Measurements from ENCODE around the gene NDUFA11.

The NDUFA11 gene

DNA sequence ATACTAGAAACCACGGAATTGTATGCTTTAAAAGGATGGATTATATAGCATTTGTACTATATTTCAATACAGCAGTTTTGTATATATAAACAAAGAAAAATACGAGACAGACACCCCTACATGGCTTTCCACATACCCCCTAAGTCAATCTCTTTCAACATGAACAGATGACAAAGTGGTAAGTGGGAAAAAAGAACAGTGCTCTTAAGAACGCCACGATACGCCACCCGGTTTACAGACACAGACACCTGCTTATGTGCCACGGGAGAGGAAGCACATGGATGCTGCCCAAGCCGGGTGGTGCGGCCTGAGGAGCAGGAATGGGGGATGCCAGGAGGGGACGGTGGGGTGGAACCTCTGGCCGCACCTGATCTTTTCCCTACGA, 18.6 kb upstream of the NDUFA11 start:
- H3K27me3 ChIP-seq (ENCODE audit: control insufficient read depth in 5 of 5, insufficient read depth in 4 of 5, low read length in 5 of 5), result no peaks in the 10 kb centered on the region
- H3K4me3 ChIP-seq (ENCODE audit: low read depth in 1 of 5, low read length in 5 of 5), result no peak overlapping the region
- H3K27ac ChIP-seq (ENCODE audit: low read depth, low read length), result no peak overlapping the region
- peaks cover 3 to 94% (median 83%) of the 10 kb centered on the region in 5 donors for H3K36me3 ChIP-seq (ENCODE audit: control insufficient read depth in 5 of 5, insufficient read depth in 5 of 5, low read length in 5 of 5)
- no peak overlapping the region for H3K9ac ChIP-seq (ENCODE audit: low read length in 5 of 5)
- H3K4me1 ChIP-seq (ENCODE audit: control insufficient read depth in 5 of 5, insufficient read depth in 5 of 5, low read length in 5 of 5), result peaks cover 4 to 17% (median 15%) of the 10 kb centered on the region in 5 donors
- H3K9me3 ChIP-seq (ENCODE audit: control insufficient read depth in 5 of 5, low read length in 5 of 5), result no peaks in the 10 kb centered on the region

DNA sequence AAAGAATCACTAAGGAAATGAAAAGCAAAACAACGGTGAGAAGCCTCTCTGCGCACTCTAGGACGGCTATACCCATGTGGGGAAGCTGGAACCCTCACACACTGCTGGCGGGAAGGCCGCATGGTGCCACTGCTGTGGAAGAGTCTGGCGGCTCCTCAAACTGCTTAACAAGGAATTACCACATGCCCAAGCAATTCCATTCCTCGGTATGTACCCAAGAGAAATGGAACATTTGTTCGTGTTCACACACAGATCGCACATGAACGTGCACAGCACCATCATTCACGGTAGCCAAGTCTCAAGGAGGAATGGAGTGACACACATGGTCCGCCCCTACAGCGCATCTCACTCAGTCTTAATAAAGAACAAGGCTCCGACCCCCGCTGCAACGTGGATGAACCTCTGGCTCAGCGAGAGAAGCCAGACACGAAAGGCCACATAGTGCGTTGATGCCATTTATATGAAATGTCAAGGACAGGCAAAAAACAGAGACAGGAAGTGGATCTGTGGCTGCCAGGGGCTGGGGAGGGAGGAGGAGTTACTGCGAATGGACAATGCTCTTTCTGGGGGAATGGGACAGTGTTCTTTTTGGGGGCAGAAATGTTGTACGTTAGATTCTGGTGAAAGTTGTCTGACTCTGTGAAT, 18.0 kb upstream of the NDUFA11 start:
- no peak overlapping the region for H3K4me3 ChIP-seq (ENCODE audit: low read depth in 1 of 5, low read length in 5 of 5)
- H3K36me3 ChIP-seq (ENCODE audit: control insufficient read depth in 5 of 5, insufficient read depth in 5 of 5, low read length in 5 of 5), result peaks cover 3 to 94% (median 85%) of the 10 kb centered on the region in 5 donors
- no peaks in the 10 kb centered on the region for H3K27me3 ChIP-seq (ENCODE audit: control insufficient read depth in 5 of 5, insufficient read depth in 4 of 5, low read length in 5 of 5)
- H3K9me3 ChIP-seq (ENCODE audit: control insufficient read depth in 5 of 5, low read length in 5 of 5), result no peaks in the 10 kb centered on the region
- H3K9ac ChIP-seq (ENCODE audit: low read length in 5 of 5), result no peak overlapping the region
- H3K4me1 ChIP-seq (ENCODE audit: control insufficient read depth in 5 of 5, insufficient read depth in 5 of 5, low read length in 5 of 5), result peaks cover 1 to 13% (median 10%) of the 10 kb centered on the region in 5 donors
- no peak overlapping the region for H3K27ac ChIP-seq (ENCODE audit: low read depth, low read length)

DNA sequence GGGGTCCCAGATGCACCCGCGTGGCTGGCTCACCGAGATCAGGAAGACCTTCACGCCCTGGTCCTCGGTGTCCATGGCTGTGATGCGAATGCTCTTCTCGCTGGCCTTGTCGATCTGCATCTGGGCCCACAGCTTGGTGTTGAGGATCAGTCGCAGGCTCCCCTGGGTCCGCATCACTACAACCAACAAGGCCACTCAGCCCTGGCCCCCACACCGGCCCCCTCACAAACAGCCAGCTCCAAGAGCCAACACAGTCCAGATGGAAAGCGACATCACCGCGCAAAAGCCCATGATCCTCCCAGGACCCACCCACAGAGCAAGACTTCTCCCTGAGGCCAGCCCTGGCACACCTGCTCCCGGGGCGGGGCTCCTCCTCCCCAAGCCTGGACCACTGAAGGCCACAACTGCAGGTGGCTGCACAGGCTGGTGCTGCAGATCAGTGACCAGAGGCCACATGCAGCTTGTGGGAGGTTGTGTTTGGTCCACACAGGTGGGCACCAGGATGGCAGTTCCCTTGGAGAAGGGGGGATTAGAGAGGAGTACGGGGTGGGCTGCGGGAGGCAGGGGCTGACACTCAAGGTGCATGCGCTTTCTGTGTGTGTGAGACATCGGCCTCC, 15.0 kb upstream of the NDUFA11 start:
- H3K4me1 ChIP-seq (ENCODE audit: control insufficient read depth in 5 of 5, insufficient read depth in 5 of 5, low read length in 5 of 5), result peaks cover 0 to 25% (median 21%) of the 10 kb centered on the region in 5 donors
- H3K9ac ChIP-seq (ENCODE audit: low read length in 5 of 5), result no peak overlapping the region
- no peak overlapping the region for H3K4me3 ChIP-seq (ENCODE audit: low read depth in 1 of 5, low read length in 5 of 5)
- H3K27me3 ChIP-seq (ENCODE audit: control insufficient read depth in 5 of 5, insufficient read depth in 4 of 5, low read length in 5 of 5), result no peaks in the 10 kb centered on the region
- H3K27ac ChIP-seq (ENCODE audit: low read depth, low read length), result no peak overlapping the region
- peaks cover 3 to 88% (median 71%) of the 10 kb centered on the region in 5 donors for H3K36me3 ChIP-seq (ENCODE audit: control insufficient read depth in 5 of 5, insufficient read depth in 5 of 5, low read length in 5 of 5)
- H3K9me3 ChIP-seq (ENCODE audit: control insufficient read depth in 5 of 5, low read length in 5 of 5), result no peaks in the 10 kb centered on the region

DNA sequence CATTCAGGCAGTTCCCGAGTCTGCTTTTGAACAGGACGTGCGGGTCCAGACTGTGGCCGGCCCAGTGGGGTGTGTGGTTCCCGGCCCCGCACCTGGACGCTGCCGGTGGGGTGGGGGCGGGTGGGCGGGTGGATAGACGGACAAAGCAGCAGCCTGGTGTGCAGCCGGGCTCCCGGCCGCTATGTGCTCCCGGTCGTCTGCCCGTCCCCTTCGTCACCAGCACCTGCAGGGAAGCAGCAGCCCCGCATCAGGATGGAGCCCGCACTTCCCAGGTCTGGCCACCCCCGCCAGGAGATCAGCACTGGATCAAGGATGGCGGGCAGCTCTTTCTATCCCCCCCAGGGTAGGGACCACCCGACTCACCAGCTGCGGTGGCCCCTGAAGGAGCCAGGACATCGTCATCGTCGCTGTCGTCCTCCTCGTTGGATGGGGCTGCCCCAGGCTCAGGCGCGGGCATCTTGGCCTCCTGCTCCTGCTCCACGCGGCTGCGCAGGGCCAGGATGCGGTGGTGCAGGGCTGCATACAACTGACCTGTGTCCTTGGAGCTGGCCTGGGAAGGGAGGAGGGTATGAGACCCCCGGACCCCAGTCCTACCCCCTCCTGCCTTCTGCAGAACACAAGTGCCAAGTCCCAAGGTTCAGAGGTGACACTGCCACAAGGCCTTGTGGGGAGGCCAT, 14.0 kb upstream of the NDUFA11 start:
- peaks cover 3 to 83% (median 62%) of the 10 kb centered on the region in 5 donors for H3K36me3 ChIP-seq (ENCODE audit: control insufficient read depth in 5 of 5, insufficient read depth in 5 of 5, low read length in 5 of 5)
- peaks cover 0 to 25% (median 21%) of the 10 kb centered on the region in 5 donors for H3K4me1 ChIP-seq (ENCODE audit: control insufficient read depth in 5 of 5, insufficient read depth in 5 of 5, low read length in 5 of 5)
- H3K27ac ChIP-seq (ENCODE audit: low read depth, low read length), result no peak overlapping the region
- H3K27me3 ChIP-seq (ENCODE audit: control insufficient read depth in 5 of 5, insufficient read depth in 4 of 5, low read length in 5 of 5), result no peaks in the 10 kb centered on the region
- H3K9ac ChIP-seq (ENCODE audit: low read length in 5 of 5), result no peak overlapping the region
- no peak overlapping the region for H3K4me3 ChIP-seq (ENCODE audit: low read depth in 1 of 5, low read length in 5 of 5)
- no peaks in the 10 kb centered on the region for H3K9me3 ChIP-seq (ENCODE audit: control insufficient read depth in 5 of 5, low read length in 5 of 5)

DNA sequence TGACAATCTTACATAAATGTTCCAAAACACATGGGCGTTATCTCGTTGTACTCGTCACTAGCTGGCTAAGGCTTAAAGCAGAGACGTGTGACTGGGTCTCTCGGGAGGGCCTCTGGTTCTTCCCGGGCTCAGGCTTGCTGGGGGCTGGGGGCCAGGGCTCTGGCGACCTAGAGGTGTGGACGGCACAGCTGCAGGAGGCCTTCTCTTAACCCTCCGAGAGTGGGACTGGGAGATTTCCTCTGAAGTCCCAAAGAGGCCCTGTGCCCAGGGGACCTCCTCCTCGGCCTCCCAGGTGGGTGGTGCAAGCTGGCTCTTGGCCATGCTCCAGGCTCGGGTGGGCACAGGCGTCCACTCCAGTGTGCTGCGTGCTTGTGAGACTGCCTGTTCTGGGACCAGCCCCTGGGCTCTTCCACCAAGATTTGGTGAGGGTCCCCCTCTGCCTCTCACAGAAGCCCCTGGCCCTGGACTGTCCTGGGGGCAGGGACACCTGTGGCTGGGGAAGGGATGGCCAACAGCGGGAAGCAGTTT, 12.7 kb upstream of the NDUFA11 start:
- peaks cover 0 to 69% (median 48%) of the 10 kb centered on the region in 5 donors for H3K36me3 ChIP-seq (ENCODE audit: control insufficient read depth in 5 of 5, insufficient read depth in 5 of 5, low read length in 5 of 5)
- H3K9me3 ChIP-seq (ENCODE audit: control insufficient read depth in 5 of 5, low read length in 5 of 5), result no peaks in the 10 kb centered on the region
- H3K27me3 ChIP-seq (ENCODE audit: control insufficient read depth in 5 of 5, insufficient read depth in 4 of 5, low read length in 5 of 5), result no peaks in the 10 kb centered on the region
- H3K9ac ChIP-seq (ENCODE audit: low read length in 5 of 5), result no peak overlapping the region
- H3K27ac ChIP-seq (ENCODE audit: low read depth, low read length), result no peak overlapping the region
- H3K4me1 ChIP-seq (ENCODE audit: control insufficient read depth in 5 of 5, insufficient read depth in 5 of 5, low read length in 5 of 5), result peaks cover 0 to 25% (median 21%) of the 10 kb centered on the region in 5 donors
- H3K4me3 ChIP-seq (ENCODE audit: low read depth in 1 of 5, low read length in 5 of 5), result no peak overlapping the region

DNA sequence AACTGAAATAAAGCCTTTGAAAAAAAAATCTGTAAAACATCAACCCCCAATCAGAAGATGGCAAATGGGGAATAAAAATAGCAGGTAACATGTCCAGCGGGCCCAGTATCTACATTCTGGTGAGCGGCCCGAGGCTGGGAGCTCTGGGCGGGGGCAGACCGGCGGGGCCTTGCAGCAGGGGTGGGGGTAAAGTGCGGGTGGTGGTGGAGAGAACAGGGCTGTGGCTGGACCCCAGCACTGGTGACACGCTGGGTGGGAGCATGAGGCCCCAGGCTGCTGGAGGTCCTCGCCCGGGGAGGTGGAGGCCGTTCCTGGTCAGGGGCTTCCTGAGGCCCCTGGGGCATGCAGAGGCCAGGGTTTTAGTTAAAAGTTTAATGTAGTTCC, 12.2 kb upstream of the NDUFA11 start:
- Histone ChIP-seq H3K4me1 (ENCODE audit: control insufficient read depth in 5 of 5, insufficient read depth in 5 of 5, low read length in 5 of 5) (peaks cover 0 to 25% (median 21%) of the 10 kb centered on the region in 5 donors), H3K4me3 (ENCODE audit: low read depth in 1 of 5, low read length in 5 of 5) (no peak overlapping the region), H3K9ac (ENCODE audit: low read length in 5 of 5) (no peak overlapping the region), H3K27me3 (ENCODE audit: control insufficient read depth in 5 of 5, insufficient read depth in 4 of 5, low read length in 5 of 5) (no peaks in the 10 kb centered on the region), H3K36me3 (ENCODE audit: control insufficient read depth in 5 of 5, insufficient read depth in 5 of 5, low read length in 5 of 5) (peaks cover 0 to 65% (median 45%) of the 10 kb centered on the region in 5 donors), H3K9me3 (ENCODE audit: control insufficient read depth in 5 of 5, low read length in 5 of 5) (no peaks in the 10 kb centered on the region), H3K27ac (ENCODE audit: low read depth, low read length) (no peak overlapping the region)

DNA sequence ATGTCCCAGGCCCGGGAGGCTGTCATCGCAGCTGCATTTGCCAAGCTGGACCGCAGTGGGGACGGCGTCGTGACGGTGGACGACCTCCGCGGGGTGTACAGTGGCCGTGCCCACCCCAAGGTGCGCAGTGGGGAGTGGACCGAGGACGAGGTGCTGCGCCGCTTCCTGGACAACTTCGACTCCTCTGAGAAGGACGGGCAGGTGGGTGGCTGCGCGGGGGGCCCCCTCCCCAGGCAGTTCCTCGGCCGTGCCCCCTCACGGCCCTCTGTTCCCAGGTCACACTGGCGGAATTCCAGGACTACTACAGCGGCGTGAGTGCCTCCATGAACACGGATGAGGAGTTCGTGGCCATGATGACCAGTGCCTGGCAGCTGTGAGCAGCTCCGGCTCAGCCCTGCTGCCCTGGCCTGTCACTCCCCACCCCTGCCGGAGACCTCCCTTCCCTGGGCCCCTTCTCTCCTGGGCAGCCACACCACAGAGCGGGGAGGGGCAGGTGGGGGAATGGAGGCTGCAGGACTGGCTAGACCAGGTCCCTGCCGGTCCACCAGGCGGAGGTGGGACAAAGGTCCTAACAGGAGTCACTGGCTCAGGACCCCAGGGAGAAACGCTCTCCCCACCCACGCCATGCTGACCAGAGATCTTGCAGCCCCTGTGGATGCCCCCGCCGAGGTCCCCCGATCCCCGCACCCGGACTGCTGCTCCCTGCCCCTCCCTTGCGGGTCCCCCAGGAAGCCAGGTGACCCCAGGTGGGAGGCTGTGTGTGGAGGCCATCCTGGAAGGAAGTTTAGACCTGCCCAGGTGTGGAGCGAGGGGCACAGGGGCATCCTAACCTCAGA, 11.6 kb upstream of the NDUFA11 start:
- no peak overlapping the region for H3K27ac ChIP-seq (ENCODE audit: low read depth, low read length)

DNA sequence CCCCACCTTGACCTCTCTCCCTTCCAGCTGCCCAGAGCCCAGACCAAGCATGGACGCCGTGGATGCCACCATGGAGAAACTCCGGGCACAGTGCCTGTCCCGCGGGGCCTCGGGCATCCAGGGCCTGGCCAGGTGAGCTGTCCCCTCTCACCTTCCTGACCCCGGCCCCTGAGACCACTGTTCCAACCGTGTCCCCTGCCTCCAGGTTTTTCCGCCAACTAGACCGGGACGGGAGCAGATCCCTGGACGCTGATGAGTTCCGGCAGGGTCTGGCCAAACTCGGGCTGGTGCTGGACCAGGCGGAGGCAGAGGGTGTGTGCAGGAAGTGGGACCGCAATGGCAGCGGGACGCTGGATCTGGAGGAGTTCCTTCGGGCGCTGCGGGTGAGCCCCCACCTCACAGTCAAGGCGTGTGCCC, 10.8 kb upstream of the NDUFA11 start:
- Histone ChIP-seq H3K36me3 (ENCODE audit: control insufficient read depth in 5 of 5, insufficient read depth in 5 of 5, low read length in 5 of 5) (peaks cover 0 to 60% (median 42%) of the 10 kb centered on the region in 5 donors), H3K4me3 (ENCODE audit: low read depth in 1 of 5, low read length in 5 of 5) (no peak overlapping the region), H3K4me1 (ENCODE audit: control insufficient read depth in 5 of 5, insufficient read depth in 5 of 5, low read length in 5 of 5) (peaks cover 0 to 25% (median 21%) of the 10 kb centered on the region in 5 donors), H3K9me3 (ENCODE audit: control insufficient read depth in 5 of 5, low read length in 5 of 5) (no peaks in the 10 kb centered on the region), H3K9ac (ENCODE audit: low read length in 5 of 5) (no peak overlapping the region), H3K27me3 (ENCODE audit: control insufficient read depth in 5 of 5, insufficient read depth in 4 of 5, low read length in 5 of 5) (no peaks in the 10 kb centered on the region), H3K27ac (ENCODE audit: low read depth, low read length) (no peak overlapping the region)

More for the DNA sequence above, 11.6 kb upstream of the NDUFA11 start:
- H3K9me3 ChIP-seq (ENCODE audit: control insufficient read depth in 5 of 5, low read length in 5 of 5), result no peaks in the 10 kb centered on the region
- H3K4me1 ChIP-seq (ENCODE audit: control insufficient read depth in 5 of 5, insufficient read depth in 5 of 5, low read length in 5 of 5), result peaks cover 0 to 25% (median 21%) of the 10 kb centered on the region in 5 donors
- no peaks in the 10 kb centered on the region for H3K27me3 ChIP-seq (ENCODE audit: control insufficient read depth in 5 of 5, insufficient read depth in 4 of 5, low read length in 5 of 5)
- no peak overlapping the region for H3K4me3 ChIP-seq (ENCODE audit: low read depth in 1 of 5, low read length in 5 of 5)
- H3K36me3 ChIP-seq (ENCODE audit: control insufficient read depth in 5 of 5, insufficient read depth in 5 of 5, low read length in 5 of 5), result peaks cover 0 to 60% (median 42%) of the 10 kb centered on the region in 5 donors
- H3K9ac ChIP-seq (ENCODE audit: low read length in 5 of 5), result no peak overlapping the region

DNA sequence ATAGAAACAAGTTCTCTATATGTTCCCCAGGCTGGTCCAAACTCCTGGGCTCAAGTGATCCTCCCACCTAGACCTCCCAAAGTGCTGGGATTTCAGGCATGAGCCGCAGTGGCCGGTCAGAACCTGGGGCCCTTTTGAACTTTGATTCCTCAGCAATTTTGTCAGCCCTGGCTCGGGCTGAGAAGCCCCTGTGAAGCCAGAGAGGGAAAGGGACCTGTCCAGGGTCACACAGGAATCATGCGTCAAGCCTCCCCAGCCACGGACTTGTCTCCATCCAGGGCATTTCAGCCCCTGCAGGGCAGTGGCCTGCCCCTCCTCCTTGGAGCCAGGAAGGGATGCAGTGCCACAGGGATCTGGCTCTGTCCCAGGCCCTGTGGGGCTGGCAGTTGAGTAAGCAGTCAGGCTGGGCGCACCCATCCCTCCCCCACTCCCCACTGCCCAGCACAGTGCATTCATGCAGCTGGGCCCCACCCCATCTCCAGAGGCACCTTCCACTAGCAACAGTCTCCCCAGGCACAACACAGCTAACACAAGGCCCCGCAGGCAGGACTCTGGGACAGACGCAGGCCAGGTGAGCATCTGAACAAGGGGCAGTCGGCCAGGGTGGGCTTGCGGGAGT, 10.3 kb upstream of the NDUFA11 start, which contains the start of gene CAPS:
Gene CAPS, plus strand, starts transcription at position 516 of the 619 bp plus-strand sequence. CDS start 153 bp downstream, outside the sequence.
- Histone ChIP-seq H3K36me3 (ENCODE audit: control insufficient read depth in 5 of 5, insufficient read depth in 5 of 5, low read length in 5 of 5) (peaks cover 0 to 60% (median 41%) of the 10 kb centered on the region in 5 donors), H3K4me1 (ENCODE audit: control insufficient read depth in 5 of 5, insufficient read depth in 5 of 5, low read length in 5 of 5) (peaks cover 0 to 25% (median 21%) of the 10 kb centered on the region in 5 donors), H3K4me3 (ENCODE audit: low read depth in 1 of 5, low read length in 5 of 5) (no peak within 1 kb of the TSS), H3K27ac (ENCODE audit: low read depth, low read length) (no peak within 1 kb of the TSS), H3K9ac (ENCODE audit: low read length in 5 of 5) (no peak within 1 kb of the TSS), H3K9me3 (ENCODE audit: control insufficient read depth in 5 of 5, low read length in 5 of 5) (no peaks in the 10 kb centered on the region), H3K27me3 (ENCODE audit: control insufficient read depth in 5 of 5, insufficient read depth in 4 of 5, low read length in 5 of 5) (no peaks in the 10 kb centered on the region)

Measured in subcutaneous abdominal adipose tissue (tissue), 5 donors.